NCI-H2227 (cell line): ENCODE data around the gene CDK5RAP2.
A peak's percentile ranks its signal among the peaks of the same experiment; 100 is the strongest.

Experiments used
- DNase-seq: peaks from one replicate; lab custom pipeline; 2025; ENCODE audit not compliant: unreplicated experiment; lab: John Stamatoyannopoulos, UW

Gene CDK5RAP2

DNA sequence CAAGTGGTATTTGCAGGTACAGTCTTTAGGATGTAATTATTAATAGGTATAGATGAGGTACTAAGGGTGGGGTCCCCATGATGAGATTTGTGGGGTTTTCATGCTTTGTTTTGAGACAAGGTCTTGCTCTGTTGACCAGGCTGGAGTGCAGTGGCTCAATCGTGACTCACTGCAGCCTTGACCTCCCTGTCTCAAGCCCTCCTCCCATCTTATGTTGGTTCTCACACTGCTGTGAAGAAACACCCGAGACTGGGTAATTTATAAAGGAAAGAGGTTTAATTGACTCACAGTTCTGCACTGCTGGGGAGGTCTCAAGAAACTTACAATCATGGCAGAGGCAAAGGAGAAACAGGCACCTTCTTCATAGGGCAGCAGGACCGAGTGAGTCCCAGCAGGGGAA, 217.5 kb downstream of the CDK5RAP2 start:
- no peak for DNase-seq

DNA sequence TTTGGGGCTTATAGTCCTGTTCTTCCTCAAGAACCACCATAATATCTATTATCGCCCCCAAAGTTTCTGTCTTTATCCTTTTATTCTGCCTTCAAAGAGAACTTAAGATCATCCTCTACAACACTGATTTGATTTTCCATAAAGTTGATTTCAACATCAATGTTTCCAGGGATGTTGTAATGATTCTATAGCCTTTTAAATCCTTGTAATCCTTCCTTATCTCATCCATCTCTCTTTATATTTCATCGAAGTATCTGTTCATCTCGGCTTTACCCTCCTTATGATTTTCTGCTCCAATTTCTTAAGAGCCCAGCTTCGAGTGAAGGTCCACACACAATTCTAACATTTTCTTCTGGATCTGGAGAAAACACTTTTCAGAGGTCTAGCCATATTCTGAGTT, 218.4 kb downstream of the CDK5RAP2 start:
- DNase-seq, result no peak

DNA sequence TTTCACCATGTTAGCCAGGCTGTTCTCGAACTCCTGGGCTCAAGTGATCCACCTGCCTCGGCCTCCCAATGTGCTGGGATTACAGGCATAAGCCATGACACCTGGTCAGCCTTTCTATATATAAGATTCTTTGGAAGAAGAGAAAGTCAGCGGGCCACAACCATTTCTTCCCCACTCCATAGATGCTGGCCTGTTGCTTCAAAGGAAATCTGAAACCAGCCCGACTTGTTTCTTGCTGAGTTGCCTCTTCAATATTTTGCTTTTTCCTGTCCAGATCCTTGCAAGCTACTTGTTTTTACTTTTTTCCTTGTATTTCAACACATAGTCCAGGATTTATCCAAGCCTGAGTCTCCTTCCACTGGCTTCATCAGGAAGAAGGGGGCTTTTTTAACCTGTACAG, 219.5 kb downstream of the CDK5RAP2 start:
- DNase-seq, result no peak

DNA sequence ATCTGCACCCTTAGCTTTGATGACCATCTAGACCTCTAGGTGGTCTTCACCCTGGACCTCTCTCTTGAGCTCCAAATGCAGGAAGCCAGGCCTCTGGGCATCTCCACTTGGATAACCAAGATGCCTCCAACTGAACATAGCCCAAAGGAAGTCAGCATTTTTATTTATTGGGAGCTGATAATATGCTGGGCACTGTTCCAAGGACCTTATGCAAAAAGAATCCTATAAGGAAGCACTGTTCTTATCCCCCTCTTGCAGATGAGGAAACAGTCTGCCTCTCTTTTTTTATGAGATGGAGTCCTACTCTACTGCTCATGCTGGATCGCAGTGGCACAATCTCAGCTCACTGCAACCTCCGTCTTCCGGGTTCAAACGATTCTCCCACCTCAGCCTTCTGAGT, 219.9 kb downstream of the CDK5RAP2 start:
- no peak for DNase-seq

DNA sequence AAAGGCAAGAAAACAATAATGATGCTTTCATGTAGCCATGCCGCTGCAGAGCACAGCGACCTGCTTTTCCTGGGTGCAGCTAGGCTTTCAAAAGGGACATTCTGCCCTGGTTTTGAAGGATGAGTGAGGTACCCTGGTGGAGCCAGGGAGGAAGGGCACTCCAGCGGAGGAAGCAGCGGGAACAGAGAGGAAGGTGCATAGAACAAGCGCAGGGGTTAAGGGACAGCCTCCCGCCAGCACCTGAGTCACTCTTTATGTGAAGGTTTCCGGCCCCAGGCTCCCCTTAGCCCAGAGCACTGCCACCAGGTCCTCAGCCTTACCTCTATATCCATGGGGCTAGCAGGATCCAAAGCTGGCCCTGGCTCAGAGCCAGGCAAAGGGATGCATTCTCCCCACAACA, 221.1 kb downstream of the CDK5RAP2 start:
- DNase-seq, result no peak

DNA sequence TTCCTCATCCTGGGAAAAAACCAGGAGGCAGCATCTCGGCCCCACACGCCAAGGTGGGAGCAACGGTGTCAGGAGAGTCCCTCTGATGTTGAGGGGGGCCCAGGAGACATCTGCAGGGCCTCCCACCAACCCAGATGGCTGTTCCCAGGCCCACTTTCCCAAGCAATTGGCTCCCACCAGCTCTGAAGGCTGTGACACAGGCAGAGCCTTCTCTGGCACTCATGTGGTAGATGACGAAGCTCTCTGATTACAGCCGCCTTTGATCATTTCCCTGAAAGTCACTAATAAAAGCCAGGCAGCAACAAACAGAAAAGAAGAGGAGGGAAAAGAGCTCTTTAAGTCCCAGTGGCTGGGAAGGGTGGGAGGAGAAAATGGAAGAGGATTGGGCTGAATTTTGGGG, 226.5 kb downstream of the CDK5RAP2 start:
- no peak for DNase-seq

DNA sequence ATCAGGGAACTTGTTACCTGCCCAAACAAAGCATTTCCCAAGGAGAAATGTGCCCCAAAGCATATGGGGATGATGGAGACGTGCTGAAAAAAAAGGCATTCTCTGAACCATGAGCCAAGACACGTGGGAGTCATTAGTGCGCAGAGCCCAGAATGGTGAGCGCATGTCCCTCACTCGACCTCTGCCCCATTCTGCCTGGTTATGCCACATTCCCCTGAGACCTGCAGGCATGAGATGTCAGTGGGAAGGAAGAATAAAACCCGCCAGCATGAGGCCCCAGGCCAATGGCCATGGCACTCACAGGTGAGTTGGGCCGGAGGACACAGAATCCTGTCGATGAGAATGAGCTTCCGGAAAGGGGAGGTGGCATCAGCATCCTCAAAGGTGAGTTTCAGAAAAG, 228.9 kb downstream of the CDK5RAP2 start:
- DNase-seq, result no peak

DNA sequence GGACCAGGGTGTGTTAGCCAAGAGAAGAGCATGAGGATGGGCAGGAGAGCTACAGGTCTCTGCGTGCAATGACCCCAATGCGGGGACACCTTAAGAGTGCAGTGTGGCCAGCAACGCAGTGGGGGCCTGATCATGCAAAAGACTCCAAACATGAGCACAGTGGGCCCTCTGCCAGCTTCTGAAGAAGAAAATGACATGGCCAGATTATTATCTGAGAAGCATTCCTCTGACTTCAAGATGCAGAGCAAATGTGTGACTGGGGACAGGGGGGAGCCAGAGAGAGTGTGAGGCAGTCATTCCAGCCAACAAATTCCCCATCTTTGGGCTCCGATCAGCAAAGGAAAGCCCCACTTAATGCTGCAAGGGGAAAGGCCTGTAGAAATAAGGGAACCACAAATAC, 229.4 kb downstream of the CDK5RAP2 start:
- DNase-seq, result no peak

DNA sequence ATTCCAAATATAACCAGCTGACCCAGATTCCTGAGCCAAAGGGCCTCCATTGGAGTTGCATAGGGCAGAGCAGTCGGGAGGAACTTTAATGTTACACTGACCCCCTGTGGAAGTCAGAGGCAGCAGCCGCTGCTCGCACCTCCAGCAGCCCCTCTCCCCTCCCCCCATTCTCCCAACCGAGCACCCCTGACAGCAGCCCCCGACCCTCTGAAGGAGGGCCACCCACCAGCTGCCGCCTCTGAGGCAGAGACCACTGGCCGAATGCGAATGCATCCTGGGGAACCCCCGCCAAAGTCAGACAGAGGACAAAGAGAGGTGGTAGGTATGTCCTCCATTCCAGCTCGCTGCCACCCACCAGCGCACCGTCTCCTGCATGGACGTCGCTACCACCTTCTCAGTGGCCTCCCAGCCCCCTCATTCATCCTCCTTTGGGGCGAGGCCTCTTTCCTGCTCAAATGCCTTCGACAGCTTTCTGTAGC, 231.0 kb downstream of the CDK5RAP2 start:
- DNase-seq, result peak; percentile 38

DNA sequence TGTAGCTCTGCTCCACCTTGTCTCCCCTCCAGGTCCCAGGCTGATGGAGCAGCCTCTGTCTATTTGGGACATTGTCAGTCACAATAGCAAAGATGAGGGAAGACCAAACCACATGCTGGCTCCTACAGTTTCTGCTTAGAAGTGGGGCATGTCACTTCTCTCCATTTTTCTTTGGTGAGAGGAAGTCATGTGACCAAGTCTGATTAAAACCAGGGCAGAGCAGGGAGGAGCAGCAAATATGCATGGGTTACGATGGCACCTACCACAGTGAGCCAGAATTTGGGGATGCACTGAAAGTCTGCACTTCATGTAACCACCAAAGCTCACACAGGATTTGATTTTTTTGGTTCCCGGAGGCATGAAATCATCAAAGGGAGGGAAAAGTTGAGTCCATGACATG, 234.6 kb downstream of the CDK5RAP2 start:
- no peak for DNase-seq

DNA sequence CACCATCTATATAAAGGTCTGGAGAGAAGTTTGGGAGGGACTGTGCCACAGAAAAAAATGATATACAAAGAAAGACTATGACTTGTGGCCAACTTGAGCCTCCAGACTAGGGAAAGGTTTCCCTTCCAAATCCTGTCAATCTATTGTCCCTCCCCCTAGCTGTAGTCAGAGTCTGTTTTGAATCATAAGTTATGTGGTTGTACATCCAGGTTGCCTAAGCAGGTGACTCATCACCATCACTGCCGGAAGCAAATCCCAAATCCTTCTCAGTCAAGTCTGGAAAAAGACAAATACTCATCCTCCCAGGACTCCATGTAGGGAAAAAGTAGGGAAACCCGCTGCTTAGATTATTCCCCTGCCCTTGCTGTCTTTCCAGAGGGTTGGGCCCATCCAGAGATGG, 235.7 kb downstream of the CDK5RAP2 start:
- DNase-seq, result no peak

DNA sequence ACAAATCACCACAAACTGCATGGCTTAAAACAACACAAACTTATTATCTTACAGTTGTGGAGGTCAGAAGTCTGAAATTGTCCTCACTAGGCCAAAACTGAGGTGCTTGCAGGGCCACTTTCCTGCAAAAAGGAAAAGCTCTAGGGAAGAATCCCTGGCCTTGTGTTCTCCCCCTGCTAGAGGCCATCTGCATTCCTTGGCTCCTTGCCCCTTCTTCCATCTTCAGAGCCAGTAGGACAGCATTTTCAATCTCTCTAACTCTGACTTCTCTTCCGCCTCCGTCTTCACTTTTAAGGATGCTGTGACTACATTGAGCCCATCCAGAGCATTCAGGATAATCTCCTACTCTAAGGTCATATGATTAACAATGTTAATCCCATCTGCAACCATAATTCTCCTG, 236.6 kb downstream of the CDK5RAP2 start:
- no peak for DNase-seq
